ENCODE measurements around the gene RIN2.

The RIN2 gene

GRCh38 chr20:19757487-19758132, 448 bp upstream of the RIN2 start:
- no peaks in the 10 kb centered on the region for H3K27me3 ChIP-seq (ENCODE audit: control insufficient read depth, insufficient read depth, low read length)
- no peaks in the 10 kb centered on the region for H3K36me3 ChIP-seq (ENCODE audit: control insufficient read depth, insufficient read depth, low read length)
- peak overlapping the region; percentile 96 for H3K4me3 ChIP-seq (ENCODE audit: low read length)
- peaks cover 4% of the 10 kb centered on the region for H3K4me1 ChIP-seq (ENCODE audit: control insufficient read depth, insufficient read depth, low read length)
- peak overlapping the region; percentile 90 for H3K27ac ChIP-seq (ENCODE audit: low read depth, low read length)
- peak overlapping the region; percentile 92 for H3K9ac ChIP-seq (ENCODE audit: low read length)

- Histone ChIP-seq H3K4me1 (ENCODE audit: control insufficient read depth, insufficient read depth, low read length) (peaks cover 4% of the 10 kb centered on the region), H3K9ac (ENCODE audit: low read length) (peak overlapping the region; percentile 42), H3K27me3 (ENCODE audit: control insufficient read depth, insufficient read depth, low read length) (no peaks in the 10 kb centered on the region), H3K4me3 (ENCODE audit: low read length) (peak overlapping the region; percentile 96), H3K36me3 (ENCODE audit: control insufficient read depth, insufficient read depth, low read length) (no peaks in the 10 kb centered on the region), H3K27ac (ENCODE audit: low read depth, low read length) (peak overlapping the region; percentile 90)
Measured at GRCh38 chr20:19758501-19759331, 658 bp downstream of the RIN2 start.

- H3K4me3 ChIP-seq (ENCODE audit: low read length): no peak overlapping the region
- no peak overlapping the region for H3K27ac ChIP-seq (ENCODE audit: low read depth, low read length)
- H3K27me3 ChIP-seq (ENCODE audit: control insufficient read depth, insufficient read depth, low read length): no peaks in the 10 kb centered on the region
- H3K36me3 ChIP-seq (ENCODE audit: control insufficient read depth, insufficient read depth, low read length): no peaks in the 10 kb centered on the region
- peaks cover 4% of the 10 kb centered on the region for H3K4me1 ChIP-seq (ENCODE audit: control insufficient read depth, insufficient read depth, low read length)
- no peak overlapping the region for H3K9ac ChIP-seq (ENCODE audit: low read length)
Measured at GRCh38 chr20:19760371-19760721, 2.3 kb downstream of the RIN2 start.

- Histone ChIP-seq H3K36me3 (ENCODE audit: control insufficient read depth, insufficient read depth, low read length) (no peaks in the 10 kb centered on the region), H3K4me1 (ENCODE audit: control insufficient read depth, insufficient read depth, low read length) (peaks cover 4% of the 10 kb centered on the region), H3K27me3 (ENCODE audit: control insufficient read depth, insufficient read depth, low read length) (no peaks in the 10 kb centered on the region), H3K27ac (ENCODE audit: low read depth, low read length) (no peak overlapping the region), H3K4me3 (ENCODE audit: low read length) (no peak overlapping the region), H3K9ac (ENCODE audit: low read length) (no peak overlapping the region)
Measured at GRCh38 chr20:19761326-19761725, 3.3 kb downstream of the RIN2 start.

GRCh38 chr20:19761841-19762240, 3.8 kb downstream of the RIN2 start:
- Histone ChIP-seq H3K4me1 (ENCODE audit: control insufficient read depth, insufficient read depth, low read length) (peaks cover 4% of the 10 kb centered on the region), H3K27ac (ENCODE audit: low read depth, low read length) (no peak overlapping the region), H3K4me3 (ENCODE audit: low read length) (no peak overlapping the region), H3K36me3 (ENCODE audit: control insufficient read depth, insufficient read depth, low read length) (no peaks in the 10 kb centered on the region), H3K9ac (ENCODE audit: low read length) (no peak overlapping the region), H3K27me3 (ENCODE audit: control insufficient read depth, insufficient read depth, low read length) (no peaks in the 10 kb centered on the region)

- Histone ChIP-seq H3K9ac (ENCODE audit: low read length) (no peak overlapping the region), H3K27ac (ENCODE audit: low read depth, low read length) (no peak overlapping the region)
Measured at GRCh38 chr20:19764207-19764606, 6.1 kb downstream of the RIN2 start.

GRCh38 chr20:19765266-19765665, 7.2 kb downstream of the RIN2 start:
- Histone ChIP-seq H3K27ac (ENCODE audit: low read depth, low read length) (no peak overlapping the region), H3K4me3 (ENCODE audit: low read length) (no peak overlapping the region), H3K36me3 (ENCODE audit: control insufficient read depth, insufficient read depth, low read length) (no peaks in the 10 kb centered on the region), H3K4me1 (ENCODE audit: control insufficient read depth, insufficient read depth, low read length) (no peaks in the 10 kb centered on the region), H3K27me3 (ENCODE audit: control insufficient read depth, insufficient read depth, low read length) (no peaks in the 10 kb centered on the region), H3K9ac (ENCODE audit: low read length) (no peak overlapping the region)

More at GRCh38 chr20:19764207-19764606, 6.1 kb downstream of the RIN2 start:
- Histone ChIP-seq H3K36me3 (ENCODE audit: control insufficient read depth, insufficient read depth, low read length) (no peaks in the 10 kb centered on the region), H3K4me1 (ENCODE audit: control insufficient read depth, insufficient read depth, low read length) (no peaks in the 10 kb centered on the region), H3K27me3 (ENCODE audit: control insufficient read depth, insufficient read depth, low read length) (no peaks in the 10 kb centered on the region), H3K4me3 (ENCODE audit: low read length) (no peak overlapping the region)

GRCh38 chr20:19765913-19766312, 7.9 kb downstream of the RIN2 start:
- no peak overlapping the region for H3K27ac ChIP-seq (ENCODE audit: low read depth, low read length)
- H3K27me3 ChIP-seq (ENCODE audit: control insufficient read depth, insufficient read depth, low read length): no peaks in the 10 kb centered on the region
- no peaks in the 10 kb centered on the region for H3K4me1 ChIP-seq (ENCODE audit: control insufficient read depth, insufficient read depth, low read length)
- no peak overlapping the region for H3K4me3 ChIP-seq (ENCODE audit: low read length)
- H3K9ac ChIP-seq (ENCODE audit: low read length): no peak overlapping the region
- no peaks in the 10 kb centered on the region for H3K36me3 ChIP-seq (ENCODE audit: control insufficient read depth, insufficient read depth, low read length)

- no peaks in the 10 kb centered on the region for H3K27me3 ChIP-seq (ENCODE audit: control insufficient read depth, insufficient read depth, low read length)
- no peak overlapping the region for H3K9ac ChIP-seq (ENCODE audit: low read length)
- no peak overlapping the region for H3K4me3 ChIP-seq (ENCODE audit: low read length)
- H3K27ac ChIP-seq (ENCODE audit: low read depth, low read length): no peak overlapping the region
- no peaks in the 10 kb centered on the region for H3K36me3 ChIP-seq (ENCODE audit: control insufficient read depth, insufficient read depth, low read length)
- no peaks in the 10 kb centered on the region for H3K4me1 ChIP-seq (ENCODE audit: control insufficient read depth, insufficient read depth, low read length)
Measured at GRCh38 chr20:19767070-19767469, 9.0 kb downstream of the RIN2 start.

- Histone ChIP-seq H3K4me3 (ENCODE audit: low read length) (no peak overlapping the region), H3K36me3 (ENCODE audit: control insufficient read depth, insufficient read depth, low read length) (no peaks in the 10 kb centered on the region), H3K9ac (ENCODE audit: low read length) (no peak overlapping the region), H3K27me3 (ENCODE audit: control insufficient read depth, insufficient read depth, low read length) (no peaks in the 10 kb centered on the region), H3K27ac (ENCODE audit: low read depth, low read length) (no peak overlapping the region), H3K4me1 (ENCODE audit: control insufficient read depth, insufficient read depth, low read length) (no peaks in the 10 kb centered on the region)
Measured at GRCh38 chr20:19768325-19768842, 10.3 kb downstream of the RIN2 start.

- no peak overlapping the region for H3K9ac ChIP-seq (ENCODE audit: low read length)
- H3K27ac ChIP-seq (ENCODE audit: low read depth, low read length): no peak overlapping the region
- H3K36me3 ChIP-seq (ENCODE audit: control insufficient read depth, insufficient read depth, low read length): no peaks in the 10 kb centered on the region
- H3K4me1 ChIP-seq (ENCODE audit: control insufficient read depth, insufficient read depth, low read length): no peaks in the 10 kb centered on the region
- no peak overlapping the region for H3K4me3 ChIP-seq (ENCODE audit: low read length)
- no peaks in the 10 kb centered on the region for H3K27me3 ChIP-seq (ENCODE audit: control insufficient read depth, insufficient read depth, low read length)
Measured at GRCh38 chr20:19769507-19769906, 11.4 kb downstream of the RIN2 start.

GRCh38 chr20:19770375-19770774, 12.3 kb downstream of the RIN2 start:
- Histone ChIP-seq H3K4me3 (ENCODE audit: low read length) (no peak overlapping the region), H3K36me3 (ENCODE audit: control insufficient read depth, insufficient read depth, low read length) (no peaks in the 10 kb centered on the region), H3K27me3 (ENCODE audit: control insufficient read depth, insufficient read depth, low read length) (no peaks in the 10 kb centered on the region), H3K4me1 (ENCODE audit: control insufficient read depth, insufficient read depth, low read length) (no peaks in the 10 kb centered on the region), H3K27ac (ENCODE audit: low read depth, low read length) (no peak overlapping the region), H3K9ac (ENCODE audit: low read length) (no peak overlapping the region)

Data from rectal smooth muscle tissue (tissue), 1 donor.